OCI-LY7 (cell line): ENCODE results near the gene SCYL2. TPM values are rescaled to one million over a fixed set of nuclear protein-coding genes. Genes with fewer than 3 reads are reported as not detected.

Experiments used
- BruUV-seq: library from RNA; stranded (reverse); fragments of 400-500 nt; replicated peaks from 2 replicates; lab custom pipeline; 2021; lab: Mats Ljungman, UMichigan
- CTCF ChIA-PET: fragments of 300-600 bp; sonication (Branson Sonifier 250); formaldehyde crosslinking; loops from one replicate; lab custom pipeline; 2022; ENCODE audit warnings: antibody characterized with exemption; ENCODE audit not compliant: unreplicated experiment; lab: Charles Lee
- POLR2A ChIA-PET: fragments of 300-600 bp; sonication (Branson Sonifier 250); formaldehyde crosslinking; loops from one replicate; lab custom pipeline; 2022; ENCODE audit warnings: antibody characterized with exemption; lab: Charles Lee
- DNase-seq: peaks from one replicate; pipeline ENCODE4 v3.0.0-alpha.2; 2015; ENCODE audit warnings: low spot score
- H2AFZ ChIP-seq: fragments of 200-600 bp; sonication (generic), shearing (Covaris generic); 2 replicates; pipeline ENCODE4 v1.6.1; 2014; ENCODE audit warnings: mild to moderate bottlenecking, antibody characterized with exemption, low read length, moderate library complexity
- H3K27ac ChIP-seq: fragments of 200-600 bp; sonication (generic); 2 replicates; pipeline ENCODE4 v1.5.1; 2014; ENCODE audit warnings: mixed run types, low read depth, mild to moderate bottlenecking, moderate library complexity, low read length, inconsistent platforms; ENCODE audit not compliant: poor library complexity, severe bottlenecking
- H3K36me3 ChIP-seq: fragments of 200-600 bp; sonication (generic); 2 replicates; pipeline ENCODE4 v1.6.1; 2014; ENCODE audit warnings: mild to moderate bottlenecking, antibody characterized with exemption, low read length, moderate library complexity, mixed read lengths; ENCODE audit not compliant: insufficient read depth
- H3K4me1 ChIP-seq: fragments of 200-600 bp; sonication (generic); 2 replicates; pipeline ENCODE4 v1.5.1; 2014; ENCODE audit warnings: mild to moderate bottlenecking, low read length; ENCODE audit not compliant: insufficient read depth, poor library complexity, severe bottlenecking
- H3K4me2 ChIP-seq: fragments of 200-600 bp; sonication (generic); 2 replicates; pipeline ENCODE4 v1.6.1; 2014; ENCODE audit warnings: mild to moderate bottlenecking, low read length
- H3K4me3 ChIP-seq: fragments of 200-600 bp; sonication (generic); 2 replicates; pipeline ENCODE4 v1.5.1; 2014; ENCODE audit warnings: mild to moderate bottlenecking, low read depth, low read length; ENCODE audit not compliant: poor library complexity, severe bottlenecking
- H3K79me2 ChIP-seq: fragments of 200-600 bp; sonication (generic); 2 replicates; pipeline ENCODE4 v1.6.1; 2016; ENCODE audit warnings: low read depth, mild to moderate bottlenecking, low read length, moderate library complexity, mixed read lengths; ENCODE audit not compliant: insufficient read depth
- H3K9me2 ChIP-seq: fragments of 200-600 bp; sonication (generic); 2 replicates; pipeline ENCODE4 v1.6.1; 2016; ENCODE audit warnings: mild to moderate bottlenecking, low read length, mixed read lengths; ENCODE audit not compliant: insufficient read depth
- H3K9me3 ChIP-seq: fragments of 200-600 bp; sonication (generic); 2 replicates; pipeline ENCODE4 v1.6.1; 2014; ENCODE audit warnings: mild to moderate bottlenecking, mixed run types, low read length, mixed read lengths
- H4K20me1 ChIP-seq: fragments of 200-600 bp; sonication (generic); 2 replicates; pipeline ENCODE4 v1.6.1; 2014; ENCODE audit warnings: mild to moderate bottlenecking, antibody characterized with exemption, low read length, moderate library complexity, mixed read lengths; ENCODE audit not compliant: insufficient read depth
- EZH2phosphoT487 ChIP-seq: fragments of 200-600 bp; sonication (generic); IDR thresholded peaks from 2 replicates; pipeline ENCODE4 v1.6.1; 2018; ENCODE audit warnings: low read depth, borderline replicate concordance, mild to moderate bottlenecking, mixed run types, antibody characterized with exemption, low read length, moderate library complexity, mixed read lengths
- intact Hi-C: fragments of 100-400 bp; cut with micrococcal nuclease; formaldehyde crosslinking; loops from one replicate; pipeline ENCODE4 v1.10.0; 2022; ENCODE audit not compliant: unreplicated experiment
- total RNA-seq, 2 experiments: library from RNA; depleted of rRNA in 1 of 2; stranded (reverse); fragments of >200 nt in 1 of 2; shearing (Covaris generic) in 1 of 2; gene quantifications; 2 replicates each; pipeline ENCODE4 v1.2.3, GENCODE V29; 2014 to 2022
- TF ChIP-seq, protein P1 (sequence below): fragments of 200-600 bp; sonication (generic); conservative IDR thresholded peaks from 2 replicates; pipeline ENCODE4 v1.5.1; 2014; ENCODE audit warnings: mild to moderate bottlenecking, antibody characterized with exemption, low read length, moderate library complexity, mixed read lengths

Gene SCYL2
- total RNA-seq, 2 experiments from 2014 or later, result 13.9 to 30.7 TPM

DNA sequence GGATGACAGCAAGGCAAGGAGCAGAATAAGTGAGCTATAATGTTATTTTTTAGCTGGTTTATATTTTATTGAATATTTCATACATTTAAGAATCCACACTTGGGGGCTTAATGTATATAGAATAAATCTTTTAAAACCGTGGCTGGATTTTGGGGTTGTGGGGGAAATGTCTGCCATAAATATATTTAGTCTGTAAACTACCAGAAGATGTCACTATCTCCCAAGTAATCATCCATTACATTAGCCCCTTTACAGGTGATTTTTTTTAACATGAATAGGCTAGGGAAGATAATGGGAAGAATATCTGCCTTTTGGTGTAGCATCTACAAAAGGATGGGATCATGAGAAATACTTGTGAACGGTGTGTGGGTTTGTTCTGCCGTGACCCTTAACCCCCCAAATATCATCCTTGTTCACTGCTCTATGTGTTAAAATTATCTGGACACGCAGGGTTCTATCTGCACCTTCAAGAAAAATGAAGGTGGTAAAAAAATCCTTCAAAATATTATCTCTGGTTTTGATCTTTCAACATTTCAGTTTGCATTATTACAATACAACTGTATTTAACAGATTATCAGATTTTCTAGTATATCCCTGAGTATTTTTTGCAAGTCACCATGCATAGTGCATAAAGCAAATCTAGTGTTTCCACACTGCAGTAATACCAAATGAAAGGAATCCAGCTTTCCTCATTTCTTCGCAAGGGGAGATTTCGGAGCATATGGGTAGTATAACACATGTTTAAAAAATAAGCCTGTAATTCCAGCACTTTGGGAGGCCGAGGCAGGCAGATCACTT, 81.9 kb downstream of the SCYL2 start:
- H3K36me3 ChIP-seq, result no peaks in the 10 kb centered on the region
- ChIA-PET POLR2A (interaction anchor here (0.7 kb wide), 1 partner anchor 819 kb away, joined by 4 read pairs; no protein-coding TSS in a partner anchor), CTCF (no interaction called here)
- H3K27ac ChIP-seq, result no peak overlapping the region
- no peak overlapping the region for H3K4me3 ChIP-seq
- no peaks in the 10 kb centered on the region for H3K4me1 ChIP-seq
- H4K20me1 ChIP-seq, result no peaks in the 10 kb centered on the region
- TF ChIP-seq, protein P1, sequence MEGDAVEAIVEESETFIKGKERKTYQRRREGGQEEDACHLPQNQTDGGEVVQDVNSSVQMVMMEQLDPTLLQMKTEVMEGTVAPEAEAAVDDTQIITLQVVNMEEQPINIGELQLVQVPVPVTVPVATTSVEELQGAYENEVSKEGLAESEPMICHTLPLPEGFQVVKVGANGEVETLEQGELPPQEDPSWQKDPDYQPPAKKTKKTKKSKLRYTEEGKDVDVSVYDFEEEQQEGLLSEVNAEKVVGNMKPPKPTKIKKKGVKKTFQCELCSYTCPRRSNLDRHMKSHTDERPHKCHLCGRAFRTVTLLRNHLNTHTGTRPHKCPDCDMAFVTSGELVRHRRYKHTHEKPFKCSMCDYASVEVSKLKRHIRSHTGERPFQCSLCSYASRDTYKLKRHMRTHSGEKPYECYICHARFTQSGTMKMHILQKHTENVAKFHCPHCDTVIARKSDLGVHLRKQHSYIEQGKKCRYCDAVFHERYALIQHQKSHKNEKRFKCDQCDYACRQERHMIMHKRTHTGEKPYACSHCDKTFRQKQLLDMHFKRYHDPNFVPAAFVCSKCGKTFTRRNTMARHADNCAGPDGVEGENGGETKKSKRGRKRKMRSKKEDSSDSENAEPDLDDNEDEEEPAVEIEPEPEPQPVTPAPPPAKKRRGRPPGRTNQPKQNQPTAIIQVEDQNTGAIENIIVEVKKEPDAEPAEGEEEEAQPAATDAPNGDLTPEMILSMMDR, result peak; percentile 70
- TF ChIP-seq EZH2phosphoT487, result no peak
- no peak overlapping the region for H3K4me2 ChIP-seq
- no peak overlapping the region for H2AFZ ChIP-seq
- no peaks in the 10 kb centered on the region for H3K79me2 ChIP-seq
- BruUV-seq, result no TSS peak
- peak; percentile 33 for DNase-seq
- H3K9me3 ChIP-seq, result no peaks in the 10 kb centered on the region
- intact Hi-C loops, result loop anchor here (5.0 kb wide), 2 partner anchors 117 to 203 kb away; no protein-coding TSS in a partner anchor
- no peaks in the 10 kb centered on the region for H3K9me2 ChIP-seq

DNA sequence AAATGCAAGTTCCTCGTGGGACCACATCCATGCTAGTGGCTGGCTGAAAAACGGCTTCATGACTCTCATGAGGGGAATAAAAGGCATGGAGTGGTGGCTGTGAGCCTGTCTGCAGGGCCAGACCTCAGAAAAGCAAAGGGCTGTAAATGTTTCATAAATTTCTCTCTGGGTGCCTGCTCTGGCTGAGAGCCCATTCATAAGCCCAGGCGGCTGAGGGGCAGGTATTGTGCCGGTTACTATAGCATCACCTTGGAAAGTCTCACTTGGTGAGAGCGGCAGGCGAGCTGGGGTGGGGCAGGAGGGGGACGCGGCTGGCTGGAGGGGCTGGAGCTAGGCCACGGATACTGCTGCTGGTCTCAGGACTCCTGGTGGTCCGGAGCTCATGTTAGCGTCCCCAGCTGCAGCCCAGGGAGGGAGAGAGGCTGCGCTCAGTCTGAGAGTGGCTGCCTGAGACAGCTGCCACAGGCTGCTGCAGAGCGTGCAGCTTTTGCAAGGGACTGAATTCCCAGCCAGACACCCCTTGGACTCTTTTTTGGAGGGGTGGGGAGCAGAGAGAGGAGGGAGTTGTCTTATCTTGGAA, 89.8 kb downstream of the SCYL2 start, which contains the start of gene SLC17A8:
Gene SLC17A8, plus strand, starts transcription at position 431 of the 580 bp plus-strand sequence. CDS start 318 bp downstream, outside the sequence.
- no peak for DNase-seq
- TF ChIP-seq, protein P1, result no peak
- no peak for TF ChIP-seq EZH2phosphoT487
- CTCF ChIA-PET, result no interaction called here
- POLR2A ChIA-PET, result interaction anchor here (0.5 to 0.6 kb wide), 2 partner anchors 9 to 1653 kb away, joined by 3 to 4 read pairs; no protein-coding TSS in a partner anchor
- intact Hi-C loops, result loop anchor here (5.0 kb wide), 1 partner anchor 316 kb away; no protein-coding TSS in a partner anchor
- H4K20me1 ChIP-seq, result no peaks in the 10 kb centered on the region
- H3K9me2 ChIP-seq, result no peaks in the 10 kb centered on the region
- no TSS peak for BruUV-seq
- H3K4me2 ChIP-seq, result no peak within 1 kb of the TSS
- no peak within 1 kb of the TSS for H2AFZ ChIP-seq
- H3K4me1 ChIP-seq, result no peaks in the 10 kb centered on the region
- no peaks in the 10 kb centered on the region for H3K79me2 ChIP-seq
- H3K4me3 ChIP-seq, result no peak within 1 kb of the TSS
- no peaks in the 10 kb centered on the region for H3K9me3 ChIP-seq
- H3K36me3 ChIP-seq, result no peaks in the 10 kb centered on the region
- H3K27ac ChIP-seq, result no peak within 1 kb of the TSS
